ENCODE results near the gene MLST8.

MLST8 gene

GRCh38 chr16:2158262-2158638 is 47.0 kb upstream of the MLST8 start:
- no peak for DNase-seq
- intact Hi-C loops (cut with DNase I; ENCODE audit: low total_unique reads), result no loop called here

GRCh38 chr16:2159175-2159838 is 45.9 kb upstream of the MLST8 start:
- Histone ChIP-seq H3K4me1 (peaks cover 0 to 86% (median 46%) of the 10 kb centered on the region in 4 donors), H3K4me3 (peak overlapping the region; percentile 25 to 36), H3K36me3 (peaks cover 0 to 4% (median 0%) of the 10 kb centered on the region in 3 donors), H3K27me3 (no peaks in the 10 kb centered on the region), H3K27ac (peak overlapping the region; percentile 52 to 84), H3K9me3 (no peaks in the 10 kb centered on the region)
- no peak for TF ChIP-seq CTCF (IDR thresholded peaks at IDR 0.05)
- intact Hi-C loops (cut with DNase I; ENCODE audit: low total_unique reads), result no loop called here
- peak; percentile 43 to 80 for DNase-seq

More at GRCh38 chr16:2158262-2158638, 47.0 kb upstream of the MLST8 start:
- Histone ChIP-seq H3K27me3 (no peaks in the 10 kb centered on the region), H3K4me3 (no peak overlapping the region), H3K36me3 (no peaks in the 10 kb centered on the region), H3K4me1 (peaks cover 0 to 87% (median 56%) of the 10 kb centered on the region in 4 donors), H3K9me3 (no peaks in the 10 kb centered on the region), H3K27ac (peak overlapping the region in 1 of 2 donors; percentile 84)
- TF ChIP-seq CTCF (IDR thresholded peaks at IDR 0.05), result no peak

GRCh38 chr16:2160915-2161551 is 44.2 kb upstream of the MLST8 start:
- no peak overlapping the region for H3K4me3 ChIP-seq
- H3K4me1 ChIP-seq, result peaks cover 0 to 77% (median 41%) of the 10 kb centered on the region in 4 donors
- no peak for TF ChIP-seq CTCF (IDR thresholded peaks at IDR 0.05)
- DNase-seq, result peak in 1 of 2 donors; percentile 55
- H3K27ac ChIP-seq, result no peak overlapping the region
- intact Hi-C loops (cut with DNase I; ENCODE audit: low total_unique reads), result no loop called here
- peaks cover 0 to 9% (median 4%) of the 10 kb centered on the region in 3 donors for H3K36me3 ChIP-seq
- H3K9me3 ChIP-seq, result no peaks in the 10 kb centered on the region
- no peaks in the 10 kb centered on the region for H3K27me3 ChIP-seq

- H3K4me3 ChIP-seq, result no peak overlapping the region
- no peaks in the 10 kb centered on the region for H3K27me3 ChIP-seq
- peaks cover 0 to 68% (median 32%) of the 10 kb centered on the region in 4 donors for H3K4me1 ChIP-seq
- TF ChIP-seq CTCF (IDR thresholded peaks at IDR 0.05), result no peak
- DNase-seq, result no peak
- intact Hi-C loops (cut with DNase I; ENCODE audit: low total_unique reads), result no loop called here
- no peaks in the 10 kb centered on the region for H3K9me3 ChIP-seq
- peaks cover 7 to 18% (median 9%) of the 10 kb centered on the region in 3 donors for H3K36me3 ChIP-seq
- H3K27ac ChIP-seq, result no peak overlapping the region
These were observed 43.3 kb upstream of the MLST8 start for GRCh38 chr16:2161911-2162310.

- no peak for TF ChIP-seq CTCF (IDR thresholded peaks at IDR 0.05)
These were observed 42.6 kb upstream of the MLST8 start for GRCh38 chr16:2162676-2163118.

More at GRCh38 chr16:2162676-2163118, 42.6 kb upstream of the MLST8 start:
- H3K9me3 ChIP-seq, result no peaks in the 10 kb centered on the region
- no peak for DNase-seq
- intact Hi-C loops (cut with DNase I; ENCODE audit: low total_unique reads), result no loop called here
- no peaks in the 10 kb centered on the region for H3K27me3 ChIP-seq
- H3K36me3 ChIP-seq, result peaks cover 7 to 26% (median 16%) of the 10 kb centered on the region in 3 donors
- H3K4me3 ChIP-seq, result no peak overlapping the region
- H3K4me1 ChIP-seq, result peaks cover 0 to 60% (median 24%) of the 10 kb centered on the region in 4 donors
- H3K27ac ChIP-seq, result no peak overlapping the region

All from tibial artery (tissue), 4 donors.